ENCODE measurements around the gene AFDN.

AFDN gene

GRCh38 chr6:167946007-167946406, 119.3 kb downstream of the AFDN start:
- Histone ChIP-seq H3K36me3 (ENCODE audit: insufficient read depth, low read length) (no peaks in the 10 kb centered on the region), H2AFZ (ENCODE audit: low read length) (no peak overlapping the region), H3K4me3 (ENCODE audit: low read length, poor library complexity, severe bottlenecking) (no peak overlapping the region), H3K9me2 (replicated peaks; ENCODE audit: low read depth, low read length) (no peaks in the 10 kb centered on the region), H3F3A (ENCODE audit: low read depth) (no peaks in the 10 kb centered on the region), H3K4me1 (ENCODE audit: insufficient read depth, low read length, poor library complexity, severe bottlenecking) (no peaks in the 10 kb centered on the region), H3K9ac (ENCODE audit: low read depth, low read length, poor library complexity, severe bottlenecking) (no peak overlapping the region), H3K9me3 (ENCODE audit: insufficient read depth, low read depth, low read length) (no peaks in the 10 kb centered on the region), H3K79me2 (ENCODE audit: insufficient read depth, low read length) (no peaks in the 10 kb centered on the region), H4K20me1 (ENCODE audit: insufficient read depth, low read length, poor library complexity, severe bottlenecking) (no peaks in the 10 kb centered on the region), H3K27me3 (ENCODE audit: insufficient read depth, low read length, poor library complexity, severe bottlenecking) (no peaks in the 10 kb centered on the region), H3K4me2 (ENCODE audit: low read depth, low read length, poor library complexity, severe bottlenecking) (no peak overlapping the region)
- TF ChIP-seq EZH2phosphoT487 (IDR thresholded peaks at IDR 0.05; ENCODE audit: borderline replicate concordance) (no peak), CTCF (conservative IDR thresholded peaks at IDR 0.05; ENCODE audit: low read length) (no peak)

DNA sequence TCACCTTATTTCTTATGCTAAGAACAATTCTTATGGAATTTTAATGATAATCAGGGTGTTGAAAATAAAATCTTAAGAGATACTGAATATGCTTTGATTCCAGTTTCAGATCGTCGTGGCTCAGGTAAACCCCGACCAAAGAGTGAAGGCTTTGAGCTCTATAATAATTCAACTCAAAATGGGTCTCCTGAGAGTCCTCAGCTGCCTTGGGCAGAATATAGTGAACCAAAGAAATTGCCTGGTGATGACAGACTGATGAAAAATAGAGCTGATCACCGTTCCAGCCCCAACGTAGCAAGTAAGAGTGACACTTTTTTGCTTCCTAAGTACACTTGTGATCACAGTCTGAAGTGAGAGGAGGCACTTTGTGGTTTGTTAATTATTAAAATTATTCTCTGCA, 119.9 kb downstream of the AFDN start:
- no peaks in the 10 kb centered on the region for H3K9me3 ChIP-seq (ENCODE audit: insufficient read depth, low read depth, low read length)
- H3K36me3 ChIP-seq (ENCODE audit: insufficient read depth, low read length): no peaks in the 10 kb centered on the region
- no peaks in the 10 kb centered on the region for H3F3A ChIP-seq (ENCODE audit: low read depth)
- H3K27me3 ChIP-seq (ENCODE audit: insufficient read depth, low read length, poor library complexity, severe bottlenecking): no peaks in the 10 kb centered on the region
- H3K9ac ChIP-seq (ENCODE audit: low read depth, low read length, poor library complexity, severe bottlenecking): no peak overlapping the region
- no peaks in the 10 kb centered on the region for H3K9me2 ChIP-seq (replicated peaks; ENCODE audit: low read depth, low read length)
- no peaks in the 10 kb centered on the region for H3K79me2 ChIP-seq (ENCODE audit: insufficient read depth, low read length)
- H3K4me1 ChIP-seq (ENCODE audit: insufficient read depth, low read length, poor library complexity, severe bottlenecking): no peaks in the 10 kb centered on the region
- H4K20me1 ChIP-seq (ENCODE audit: insufficient read depth, low read length, poor library complexity, severe bottlenecking): no peaks in the 10 kb centered on the region
- no peak overlapping the region for H3K4me3 ChIP-seq (ENCODE audit: low read length, poor library complexity, severe bottlenecking)
- no peak overlapping the region for H3K4me2 ChIP-seq (ENCODE audit: low read depth, low read length, poor library complexity, severe bottlenecking)
- TF ChIP-seq CTCF (conservative IDR thresholded peaks at IDR 0.05; ENCODE audit: low read length) (no peak), EZH2phosphoT487 (IDR thresholded peaks at IDR 0.05; ENCODE audit: borderline replicate concordance) (no peak)
- no peak overlapping the region for H2AFZ ChIP-seq (ENCODE audit: low read length)

DNA sequence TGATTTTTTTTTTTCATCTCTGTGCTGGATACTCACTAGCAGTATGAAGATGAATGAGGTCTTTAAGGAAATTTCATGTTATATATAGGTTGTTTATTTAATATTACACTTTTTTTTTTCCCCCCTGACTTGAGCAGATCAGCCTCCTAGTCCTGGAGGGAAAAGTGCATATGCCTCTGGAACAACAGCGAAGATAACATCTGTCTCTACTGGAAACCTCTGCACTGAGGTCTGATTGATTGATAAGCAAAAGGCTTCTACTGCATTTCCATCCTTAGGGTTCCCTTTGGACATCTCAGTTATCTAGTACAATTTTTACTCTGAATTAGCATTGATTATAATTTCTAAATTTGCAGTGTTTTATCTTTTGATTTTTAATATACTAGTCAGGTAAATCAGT, 121.0 kb downstream of the AFDN start:
- Histone ChIP-seq H3K36me3 (ENCODE audit: insufficient read depth, low read length) (no peaks in the 10 kb centered on the region), H4K20me1 (ENCODE audit: insufficient read depth, low read length, poor library complexity, severe bottlenecking) (no peaks in the 10 kb centered on the region), H3K4me1 (ENCODE audit: insufficient read depth, low read length, poor library complexity, severe bottlenecking) (no peaks in the 10 kb centered on the region), H3K9me3 (ENCODE audit: insufficient read depth, low read depth, low read length) (no peaks in the 10 kb centered on the region), H3K27me3 (ENCODE audit: insufficient read depth, low read length, poor library complexity, severe bottlenecking) (no peaks in the 10 kb centered on the region), H3K4me2 (ENCODE audit: low read depth, low read length, poor library complexity, severe bottlenecking) (no peak overlapping the region), H2AFZ (ENCODE audit: low read length) (no peak overlapping the region), H3F3A (ENCODE audit: low read depth) (no peaks in the 10 kb centered on the region), H3K79me2 (ENCODE audit: insufficient read depth, low read length) (no peaks in the 10 kb centered on the region), H3K4me3 (ENCODE audit: low read length, poor library complexity, severe bottlenecking) (no peak overlapping the region), H3K9me2 (replicated peaks; ENCODE audit: low read depth, low read length) (no peaks in the 10 kb centered on the region), H3K9ac (ENCODE audit: low read depth, low read length, poor library complexity, severe bottlenecking) (no peak overlapping the region)
- TF ChIP-seq CTCF (conservative IDR thresholded peaks at IDR 0.05; ENCODE audit: low read length): no peak
- no peak for TF ChIP-seq EZH2phosphoT487 (IDR thresholded peaks at IDR 0.05; ENCODE audit: borderline replicate concordance)
